ENCODE measurements around the gene ESRRG. TPM values are rescaled to one million over a fixed set of nuclear protein-coding genes. Genes with fewer than 3 reads are reported as not detected.

The ESRRG gene
- total RNA-seq, 4 donors from 2014 or later, result 13.4 to 24.8 (median 18.9) TPM

- Histone ChIP-seq H3K4me1 (no peaks in the 10 kb centered on the region), H3K36me3 (no peaks in the 10 kb centered on the region), H3K4me3 (replicated peaks in 1 of 3) (no peak overlapping the region), H3K27ac (no peak overlapping the region), H3K27me3 (no peaks in the 10 kb centered on the region), H3K9me3 (no peaks in the 10 kb centered on the region)
- intact Hi-C loops (cut with DNase I), result no loop called here
- no peak for DNase-seq
- TF ChIP-seq CTCF (IDR thresholded peaks at IDR 0.05), result no peak
- no peak for TF ChIP-seq POLR2A (IDR thresholded peaks at IDR 0.05)
- 91 to 95% methylated on average over 3 of the region's 3 CpGs for WGBS, 2 donors
These were observed 31.5 kb downstream of the ESRRG start for GRCh38 chr1:216691710-216692109.

GRCh38 chr1:216690603-216691002 is 32.6 kb downstream of the ESRRG start:
- no peak for DNase-seq
- Histone ChIP-seq H3K4me1 (no peaks in the 10 kb centered on the region), H3K9me3 (no peaks in the 10 kb centered on the region), H3K27ac (no peak overlapping the region), H3K27me3 (no peaks in the 10 kb centered on the region), H3K36me3 (no peaks in the 10 kb centered on the region), H3K4me3 (replicated peaks in 1 of 3) (no peak overlapping the region)
- intact Hi-C loops (cut with DNase I), result no loop called here
- 89 to 91% methylated on average over 1 of the region's 1 CpG for WGBS, 2 donors
- no peak for TF ChIP-seq POLR2A (IDR thresholded peaks at IDR 0.05)
- TF ChIP-seq CTCF (IDR thresholded peaks at IDR 0.05), result no peak

GRCh38 chr1:216688127-216688657 is 35.0 kb downstream of the ESRRG start:
- no peaks in the 10 kb centered on the region for H3K9me3 ChIP-seq
- H3K4me1 ChIP-seq, result no peaks in the 10 kb centered on the region
- TF ChIP-seq CTCF (IDR thresholded peaks at IDR 0.05) (no peak), POLR2A (IDR thresholded peaks at IDR 0.05) (no peak)
- WGBS, 2 donors, result 84% methylated on average over 8 of the region's 8 CpGs
- no peak overlapping the region for H3K27ac ChIP-seq
- H3K27me3 ChIP-seq, result no peaks in the 10 kb centered on the region
- intact Hi-C loops (cut with DNase I), result no loop called here
- H3K4me3 ChIP-seq (replicated peaks in 1 of 3), result no peak overlapping the region
- H3K36me3 ChIP-seq, result no peaks in the 10 kb centered on the region
- no peak for DNase-seq

GRCh38 chr1:216686860-216687766 is 36.1 kb downstream of the ESRRG start:
- TF ChIP-seq CTCF (IDR thresholded peaks at IDR 0.05), result no peak
- TF ChIP-seq POLR2A (IDR thresholded peaks at IDR 0.05), result no peak
- intact Hi-C loops (cut with DNase I), result no loop called here

GRCh38 chr1:216682752-216683151 is 40.5 kb downstream of the ESRRG start:
- TF ChIP-seq POLR2A (IDR thresholded peaks at IDR 0.05) (no peak), CTCF (IDR thresholded peaks at IDR 0.05) (no peak)
- Histone ChIP-seq H3K9me3 (no peaks in the 10 kb centered on the region), H3K27ac (no peak overlapping the region), H3K4me3 (replicated peaks in 1 of 3) (no peak overlapping the region), H3K4me1 (no peaks in the 10 kb centered on the region), H3K36me3 (no peaks in the 10 kb centered on the region), H3K27me3 (no peaks in the 10 kb centered on the region)
- intact Hi-C loops (cut with DNase I), result no loop called here
- no peak for DNase-seq
- WGBS, 2 donors, result 85 to 89% methylated on average over 7 of the region's 7 CpGs

More at GRCh38 chr1:216686860-216687766, 36.1 kb downstream of the ESRRG start:
- Histone ChIP-seq H3K27me3 (no peaks in the 10 kb centered on the region), H3K9me3 (no peaks in the 10 kb centered on the region), H3K36me3 (no peaks in the 10 kb centered on the region), H3K4me1 (no peaks in the 10 kb centered on the region), H3K4me3 (replicated peaks in 1 of 3) (no peak overlapping the region), H3K27ac (no peak overlapping the region)
- 51 to 63% methylated on average over 14 of the region's 14 CpGs for WGBS, 2 donors
- no peak for DNase-seq

All from thyroid gland (tissue), 4 donors.